A673 (cell line): Measurements from ENCODE around the gene FCHSD1.

ENCODE experiments used
- EZH2 ChIP-seq: fragments of 200-600 bp; sonication (generic); IDR thresholded peaks from 2 replicates; pipeline ENCODE4 v1.6.1; 2017; ENCODE audit warnings: borderline replicate concordance, low read depth, mild to moderate bottlenecking, mixed read lengths, antibody characterized with exemption, low read length; ENCODE audit not compliant: poor library complexity, severe bottlenecking
- TF ChIP-seq, protein P1 (sequence below): fragments of 300-800, 200-600 bp; sonication (generic); conservative IDR thresholded peaks from 2 replicates; pipeline ENCODE4 v1.5.1; 2017; ENCODE audit warnings: low read depth, mild to moderate bottlenecking, antibody characterized with exemption, low read length, moderate library complexity, mixed read lengths

DNA sequence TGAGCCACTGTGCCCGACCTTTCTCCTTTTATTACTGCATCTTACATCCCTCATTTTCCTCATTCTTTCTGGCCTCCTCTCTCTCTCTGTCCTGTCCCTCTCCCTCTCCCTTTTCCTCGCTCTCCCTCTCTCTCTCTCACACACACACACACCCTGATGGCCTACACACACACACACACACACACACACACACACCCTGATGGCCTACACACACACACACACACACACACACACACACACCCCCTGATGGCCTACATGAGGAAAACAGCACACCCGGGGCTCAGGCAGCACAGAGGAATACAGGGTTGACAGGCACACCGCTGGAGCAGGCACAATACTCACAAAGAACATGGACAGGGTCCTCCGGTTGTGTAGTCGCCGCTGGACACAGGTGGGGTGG, 3.8 kb upstream of the FCHSD1 start:
- TF ChIP-seq, protein P1, sequence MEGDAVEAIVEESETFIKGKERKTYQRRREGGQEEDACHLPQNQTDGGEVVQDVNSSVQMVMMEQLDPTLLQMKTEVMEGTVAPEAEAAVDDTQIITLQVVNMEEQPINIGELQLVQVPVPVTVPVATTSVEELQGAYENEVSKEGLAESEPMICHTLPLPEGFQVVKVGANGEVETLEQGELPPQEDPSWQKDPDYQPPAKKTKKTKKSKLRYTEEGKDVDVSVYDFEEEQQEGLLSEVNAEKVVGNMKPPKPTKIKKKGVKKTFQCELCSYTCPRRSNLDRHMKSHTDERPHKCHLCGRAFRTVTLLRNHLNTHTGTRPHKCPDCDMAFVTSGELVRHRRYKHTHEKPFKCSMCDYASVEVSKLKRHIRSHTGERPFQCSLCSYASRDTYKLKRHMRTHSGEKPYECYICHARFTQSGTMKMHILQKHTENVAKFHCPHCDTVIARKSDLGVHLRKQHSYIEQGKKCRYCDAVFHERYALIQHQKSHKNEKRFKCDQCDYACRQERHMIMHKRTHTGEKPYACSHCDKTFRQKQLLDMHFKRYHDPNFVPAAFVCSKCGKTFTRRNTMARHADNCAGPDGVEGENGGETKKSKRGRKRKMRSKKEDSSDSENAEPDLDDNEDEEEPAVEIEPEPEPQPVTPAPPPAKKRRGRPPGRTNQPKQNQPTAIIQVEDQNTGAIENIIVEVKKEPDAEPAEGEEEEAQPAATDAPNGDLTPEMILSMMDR = no peak
- no peak for TF ChIP-seq EZH2
